AG09319 (cell line): Measurements from ENCODE around the gene GAS7.

Experiments
- DNase-seq: peaks from one replicate; pipeline ENCODE4 v3.0.0-alpha.2; 2010; ENCODE audit warnings: low read depth; ENCODE audit errors: extremely low read depth
- TF ChIP-seq, protein P1 (sequence below): IDR thresholded peaks from 2 replicates; pipeline ENCODE4 v1.5.1; 2011; ENCODE audit warnings: low read depth, mild to moderate bottlenecking, inconsistent platforms, low read length, moderate library complexity

Gene GAS7

DNA sequence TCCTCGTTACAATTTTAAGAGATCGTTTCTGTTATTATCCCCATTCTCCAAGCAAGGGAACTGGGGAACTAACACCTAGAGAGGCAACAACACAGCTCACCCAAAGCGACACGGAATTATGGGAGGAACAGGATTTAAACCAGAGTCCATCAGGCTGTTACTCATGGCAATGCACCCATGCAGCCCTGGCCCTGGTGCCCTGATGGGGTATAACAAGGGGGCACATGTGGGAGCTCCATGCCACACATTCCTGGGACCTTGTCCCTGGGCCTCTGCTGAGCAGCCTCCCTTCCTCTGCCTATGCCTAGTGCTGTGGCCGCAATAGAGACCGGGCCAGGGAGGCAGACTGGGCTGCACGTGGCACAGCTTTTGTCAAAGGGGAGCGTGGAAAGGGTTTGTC is 280.1 kb downstream of the GAS7 start:
- DNase-seq, result no peak
- TF ChIP-seq, protein P1, sequence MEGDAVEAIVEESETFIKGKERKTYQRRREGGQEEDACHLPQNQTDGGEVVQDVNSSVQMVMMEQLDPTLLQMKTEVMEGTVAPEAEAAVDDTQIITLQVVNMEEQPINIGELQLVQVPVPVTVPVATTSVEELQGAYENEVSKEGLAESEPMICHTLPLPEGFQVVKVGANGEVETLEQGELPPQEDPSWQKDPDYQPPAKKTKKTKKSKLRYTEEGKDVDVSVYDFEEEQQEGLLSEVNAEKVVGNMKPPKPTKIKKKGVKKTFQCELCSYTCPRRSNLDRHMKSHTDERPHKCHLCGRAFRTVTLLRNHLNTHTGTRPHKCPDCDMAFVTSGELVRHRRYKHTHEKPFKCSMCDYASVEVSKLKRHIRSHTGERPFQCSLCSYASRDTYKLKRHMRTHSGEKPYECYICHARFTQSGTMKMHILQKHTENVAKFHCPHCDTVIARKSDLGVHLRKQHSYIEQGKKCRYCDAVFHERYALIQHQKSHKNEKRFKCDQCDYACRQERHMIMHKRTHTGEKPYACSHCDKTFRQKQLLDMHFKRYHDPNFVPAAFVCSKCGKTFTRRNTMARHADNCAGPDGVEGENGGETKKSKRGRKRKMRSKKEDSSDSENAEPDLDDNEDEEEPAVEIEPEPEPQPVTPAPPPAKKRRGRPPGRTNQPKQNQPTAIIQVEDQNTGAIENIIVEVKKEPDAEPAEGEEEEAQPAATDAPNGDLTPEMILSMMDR, result no peak

DNA sequence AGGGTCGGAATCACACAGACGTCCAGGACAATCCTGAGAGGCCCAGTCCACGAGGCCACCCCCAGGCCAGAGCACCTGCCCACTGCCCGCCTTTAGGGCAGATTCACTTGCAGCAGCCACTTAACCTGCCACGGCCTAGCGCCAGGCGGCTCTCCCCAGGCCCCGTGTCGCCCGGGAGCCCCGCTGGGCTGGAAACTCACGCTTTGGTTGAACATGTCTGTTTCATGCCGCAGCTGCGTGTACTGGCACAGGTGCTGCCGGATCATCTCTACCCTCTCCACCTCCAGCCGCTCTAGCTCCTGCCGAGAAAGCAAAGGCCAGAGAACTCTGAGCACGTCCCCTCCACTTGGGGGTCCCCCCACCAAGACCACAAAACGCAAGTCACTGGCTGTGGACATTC is 280.6 kb downstream of the GAS7 start:
- TF ChIP-seq, protein P1, result no peak

DNA sequence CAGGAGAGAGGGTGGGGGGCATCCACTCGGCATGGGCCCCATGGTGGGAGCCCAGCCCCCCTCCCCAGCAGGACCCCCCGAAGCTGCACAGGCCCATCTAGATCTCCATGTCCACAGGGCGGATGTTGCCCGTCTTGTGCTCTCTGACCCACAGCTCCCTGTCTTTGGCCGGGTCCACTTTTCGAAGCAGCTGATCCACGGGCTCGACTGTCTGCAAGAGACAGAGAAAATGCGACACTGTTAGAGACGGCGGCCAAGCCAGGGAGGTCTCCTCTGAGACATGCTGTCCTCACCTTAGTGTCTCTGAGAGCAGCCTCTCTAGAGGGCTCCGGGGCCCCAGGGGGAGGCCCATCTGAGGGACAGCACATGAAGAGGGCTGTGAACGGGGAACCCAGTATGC is 281.3 kb downstream of the GAS7 start:
- DNase-seq, result no peak
- TF ChIP-seq, protein P1, result no peak

More for the DNA sequence above, 280.6 kb downstream of the GAS7 start:
- DNase-seq, result no peak

DNA sequence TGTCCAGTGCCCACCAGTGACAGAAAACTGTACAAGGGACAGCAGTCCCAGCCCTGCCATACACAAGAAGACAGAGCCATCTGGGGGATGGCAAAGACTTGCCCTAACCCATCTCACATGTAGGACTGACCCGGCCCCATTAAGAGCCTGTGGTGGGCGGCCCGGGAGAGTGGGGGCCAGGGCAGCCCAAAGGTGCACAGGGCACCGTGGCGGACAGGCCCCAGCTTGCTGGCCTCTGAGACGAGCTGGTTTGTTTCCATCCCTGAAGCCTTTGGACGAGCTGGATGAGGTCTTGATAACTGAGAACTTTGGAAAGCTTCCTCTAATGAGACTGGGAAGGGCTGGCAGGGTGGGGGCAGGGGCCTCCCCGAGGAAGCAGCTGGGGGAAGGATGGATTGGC is 282.3 kb downstream of the GAS7 start:
- TF ChIP-seq, protein P1, result no peak
- DNase-seq, result no peak

DNA sequence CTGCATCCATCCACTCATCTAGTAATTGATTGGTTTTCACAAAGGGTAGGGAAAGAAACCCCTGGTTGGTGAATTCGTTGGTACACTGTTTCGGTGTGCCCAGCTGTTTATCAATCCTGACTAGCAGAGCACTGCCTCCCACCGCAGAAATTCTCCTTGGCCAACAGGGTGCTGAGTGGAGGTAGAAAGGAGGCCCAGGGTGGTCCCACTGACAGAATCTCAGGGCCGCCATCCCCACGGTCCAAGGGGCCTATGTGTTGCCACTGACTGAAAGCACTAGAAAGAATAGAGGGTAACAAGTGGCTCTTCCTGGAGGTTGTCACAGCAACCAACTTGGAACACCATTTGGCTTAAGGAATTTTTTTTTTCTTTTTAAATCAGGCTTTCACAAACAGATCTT is 284.9 kb downstream of the GAS7 start:
- TF ChIP-seq, protein P1, result no peak
- no peak for DNase-seq

DNA sequence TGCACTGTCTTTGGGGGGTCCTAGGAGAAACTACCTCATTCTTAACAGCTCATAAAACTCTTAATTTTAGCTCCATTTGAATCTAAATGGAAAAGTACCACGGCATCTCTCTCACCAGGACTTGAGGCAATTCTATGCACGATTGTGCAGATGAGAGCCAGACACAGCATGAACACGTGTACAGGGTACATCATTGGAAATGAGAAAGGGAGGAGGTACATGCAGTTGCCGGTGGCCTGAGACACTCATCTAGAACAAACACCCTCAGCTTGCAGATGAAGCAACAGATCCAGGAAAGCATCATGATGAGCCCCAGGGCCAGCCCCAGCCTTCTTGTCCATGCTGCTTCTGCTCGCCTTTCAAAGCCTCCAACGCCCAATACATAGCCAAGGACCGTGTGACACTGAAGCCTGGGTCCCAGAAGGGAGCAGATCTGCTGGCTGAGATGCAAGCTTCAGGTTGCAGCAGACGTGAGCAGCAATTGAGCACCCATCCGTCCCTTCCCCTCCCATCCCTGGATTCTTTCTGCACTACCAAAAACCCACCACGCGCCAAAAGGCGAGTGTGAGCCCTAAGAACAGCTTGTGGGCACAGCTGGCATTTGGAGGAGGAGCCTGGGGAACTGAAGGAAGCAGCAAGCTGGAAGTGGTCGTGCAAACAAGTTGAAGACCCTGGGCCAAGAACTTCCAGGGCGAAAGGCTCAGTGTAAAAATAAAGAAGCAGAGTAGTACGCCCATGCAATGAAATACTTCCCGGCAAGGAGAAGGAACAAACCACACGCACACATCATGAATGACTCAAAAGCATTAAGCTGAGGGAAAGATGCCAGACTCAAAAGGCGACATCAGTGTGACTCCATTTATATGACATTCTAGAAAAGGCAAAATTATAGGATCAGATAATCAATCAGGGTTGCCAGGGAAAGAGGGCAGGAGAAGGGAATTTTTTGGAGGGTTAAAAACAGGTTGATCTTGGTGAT is 286.0 kb downstream of the GAS7 start:
- TF ChIP-seq, protein P1, result no peak
- no peak for DNase-seq

DNA sequence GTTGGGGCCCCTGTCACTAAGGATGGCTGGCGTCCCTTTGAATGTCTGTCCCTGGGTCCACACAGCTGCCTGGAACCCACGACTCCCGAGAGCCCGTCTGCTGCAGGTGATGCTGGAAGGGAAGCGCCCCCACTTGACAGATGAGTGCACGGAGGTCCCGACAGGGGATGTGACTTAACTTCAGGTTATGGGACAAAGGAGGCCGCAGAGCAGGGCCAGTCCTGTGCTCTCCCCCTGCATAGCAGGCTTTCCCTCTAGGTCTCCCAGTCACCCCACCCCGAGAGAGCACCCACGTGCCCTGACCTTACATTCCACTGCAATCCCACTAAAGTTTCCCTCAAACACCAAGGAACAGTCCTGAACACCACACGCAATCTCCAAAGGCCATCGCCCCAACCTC is 287.3 kb downstream of the GAS7 start:
- TF ChIP-seq, protein P1, result no peak
- no peak for DNase-seq
